Ascending aorta (tissue), 2 donors: ENCODE measurements around the gene PGAP3. TPM values are rescaled to one million over a fixed set of nuclear protein-coding genes. Genes with fewer than 3 reads are reported as not detected.

Experiments used
- DNase-seq, 2 donors: peaks; one replicate each; pipeline ENCODE4 v3.0.0-alpha.2; 2019; ENCODE audit warnings: low spot score in 2 of 2
- H3K27ac ChIP-seq, 2 donors: fragments of 200-600 bp; sonication (generic); one replicate each; pipeline ENCODE4 v1.5.1; 2016 to 2017; ENCODE audit warnings: mild to moderate bottlenecking in 1 of 2
- H3K27me3 ChIP-seq: fragments of 200-600 bp; sonication (generic); one replicate; pipeline ENCODE4 v1.5.1; 2017
- H3K36me3 ChIP-seq, 2 donors: fragments of 200-600 bp; sonication (generic); one replicate each; pipeline ENCODE4 v1.5.1; 2016
- H3K4me1 ChIP-seq, 2 donors: fragments of 200-600 bp; sonication (generic); one replicate each; pipeline ENCODE4 v1.5.1; 2016 to 2017; ENCODE audit warnings: mild to moderate bottlenecking in 1 of 2
- H3K4me3 ChIP-seq, 2 donors: fragments of 200-600 bp; sonication (generic); one replicate each; pipeline ENCODE4 v1.5.1; 2016 to 2017; ENCODE audit warnings: mild to moderate bottlenecking in 1 of 2
- H3K9me3 ChIP-seq, 2 donors: fragments of 200-600 bp; sonication (generic); one replicate each; pipeline ENCODE4 v1.5.1; 2016
- CTCF ChIP-seq, 3 experiments: fragments of 200-600 bp in 2 of 3; fragments of 450-650 bp in 1 of 3; sonication (generic) in 2 of 3; IDR thresholded peaks; one replicate each; pipeline ENCODE4 v1.5.1; 2016 to 2019; ENCODE audit warnings: antibody characterized with exemption in 3 of 3, mild to moderate bottlenecking in 1 of 3, moderate library complexity in 1 of 3
- intact Hi-C: fragments of 100-400 bp; cut with DNase I; formaldehyde crosslinking; loops from one replicate; pipeline ENCODE4 v1.15.1; 2023
- total RNA-seq: library from RNA; depleted of rRNA; stranded (reverse); fragments of >200 nt; gene quantifications from one replicate; pipeline ENCODE4 v1.1.0, GENCODE V29; 2016

Gene PGAP3
- total RNA-seq, 1 donor from 2014 or later: 29.5 TPM

- DNase-seq: peak in 1 of 2 donors; percentile 42
- peaks cover 23 to 46% of the 10 kb centered on the region in 2 donors for H3K4me1 ChIP-seq
- no peaks in the 10 kb centered on the region for H3K36me3 ChIP-seq
- no peaks in the 10 kb centered on the region for H3K27me3 ChIP-seq
- H3K4me3 ChIP-seq: no peak overlapping the region
- intact Hi-C loops: no loop called here
- H3K27ac ChIP-seq: peak overlapping the region; percentile 90 to 95
- H3K9me3 ChIP-seq: no peaks in the 10 kb centered on the region
- no peak for TF ChIP-seq CTCF (IDR thresholded peaks at IDR 0.05)
These were observed 13.7 kb downstream of the PGAP3 start for GRCh38 chr17:39674179-39674578.

GRCh38 chr17:39673335-39674081 is 14.3 kb downstream of the PGAP3 start:
- no peak overlapping the region for H3K4me3 ChIP-seq
- H3K27ac ChIP-seq: peak overlapping the region in 1 of 2 donors; percentile 95
- H3K4me1 ChIP-seq: peaks cover 23 to 47% of the 10 kb centered on the region in 2 donors
- H3K9me3 ChIP-seq: no peaks in the 10 kb centered on the region
- H3K27me3 ChIP-seq: no peaks in the 10 kb centered on the region
- intact Hi-C loops: no loop called here
- TF ChIP-seq CTCF (IDR thresholded peaks at IDR 0.05): no peak
- H3K36me3 ChIP-seq: no peaks in the 10 kb centered on the region
- DNase-seq: peak in 1 of 2 donors; percentile 53

GRCh38 chr17:39672522-39673334 is 15.1 kb downstream of the PGAP3 start:
- H3K4me1 ChIP-seq: peaks cover 19 to 46% of the 10 kb centered on the region in 2 donors
- DNase-seq: peak in 1 of 2 donors; percentile 57
- H3K36me3 ChIP-seq: no peaks in the 10 kb centered on the region
- intact Hi-C loops: loop anchor here (1.0 kb wide), 1 partner anchor 50 kb away; no protein-coding TSS in a partner anchor
- no peaks in the 10 kb centered on the region for H3K9me3 ChIP-seq
- H3K4me3 ChIP-seq: no peak overlapping the region
- no peaks in the 10 kb centered on the region for H3K27me3 ChIP-seq
- no peak for TF ChIP-seq CTCF (IDR thresholded peaks at IDR 0.05)
- peak overlapping the region; percentile 21 to 26 for H3K27ac ChIP-seq

- Histone ChIP-seq H3K9me3 (no peaks in the 10 kb centered on the region), H3K36me3 (no peaks in the 10 kb centered on the region), H3K4me3 (no peak overlapping the region), H3K27me3 (no peaks in the 10 kb centered on the region), H3K4me1 (peaks cover 24 to 47% of the 10 kb centered on the region in 2 donors), H3K27ac (peak overlapping the region; percentile 21 to 26)
- peak; percentile 45 to 72 (median 53) for TF ChIP-seq CTCF (IDR thresholded peaks at IDR 0.05)
- intact Hi-C loops: loop anchor here (1.0 kb wide), 1 partner anchor 50 kb away; no protein-coding TSS in a partner anchor
- peak in 1 of 2 donors; percentile 69 for DNase-seq
These were observed 16.0 kb downstream of the PGAP3 start for GRCh38 chr17:39671651-39672521.

GRCh38 chr17:39670746-39671145 is 17.1 kb downstream of the PGAP3 start:
- Histone ChIP-seq H3K4me3 (no peak overlapping the region), H3K27me3 (no peaks in the 10 kb centered on the region), H3K9me3 (no peaks in the 10 kb centered on the region), H3K4me1 (peaks cover 18 to 47% of the 10 kb centered on the region in 2 donors), H3K36me3 (no peaks in the 10 kb centered on the region), H3K27ac (no peak overlapping the region)
- no peak for TF ChIP-seq CTCF (IDR thresholded peaks at IDR 0.05)
- intact Hi-C loops: no loop called here
- no peak for DNase-seq
